ENCODE data around the gene CHST11. TPM values are rescaled to one million over a fixed set of nuclear protein-coding genes. Genes with fewer than 3 reads are reported as not detected.

CHST11 gene
- total and polyA plus RNA-seq, 2 of the 4 experiments (the other 2 are of a cell fraction), result 1.4 to 2.7 TPM

DNA sequence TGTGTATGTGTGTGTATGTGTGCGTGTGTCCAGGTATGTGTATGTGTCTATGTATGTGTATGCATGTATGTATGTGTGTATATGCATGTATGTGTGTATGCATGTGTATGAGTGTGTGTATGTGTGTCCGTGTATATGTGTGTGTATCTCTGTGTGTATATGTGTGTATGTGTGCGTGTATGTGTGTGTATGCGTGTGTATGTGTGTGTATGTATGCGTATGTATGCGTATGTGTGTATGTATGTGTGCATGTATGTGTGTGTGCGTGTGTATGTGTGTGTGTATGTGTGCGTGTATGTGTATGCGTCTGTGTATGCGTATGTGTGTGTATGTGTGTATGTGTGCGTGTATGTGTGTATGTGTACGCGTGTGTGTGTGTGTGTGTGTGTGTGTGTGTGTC is 31.6 kb downstream of the CHST11 start:
- Histone ChIP-seq H3K36me3 (ENCODE audit: control insufficient read depth, insufficient read depth, low read length) (no peaks in the 10 kb centered on the region), H2AK5ac (ENCODE audit: low read depth, low read length) (no peak overlapping the region), H3K4me1 (ENCODE audit: control insufficient read depth, insufficient read depth, low read length) (no peaks in the 10 kb centered on the region), H3K18ac (ENCODE audit: low read depth, low read length) (no peak overlapping the region), H3K27ac (ENCODE audit: insufficient read depth, low read length) (no peak overlapping the region), H4K5ac (ENCODE audit: low read depth, low read length) (no peak overlapping the region), H2AFZ (replicated peaks; ENCODE audit: low read length, poor library complexity) (no peak overlapping the region), H3K9me3 (ENCODE audit: control insufficient read depth, insufficient read depth, low read length) (no peaks in the 10 kb centered on the region), H2AK9ac (replicated peaks; ENCODE audit: low read depth, low read length, poor library complexity) (no peak overlapping the region), H3K4me2 (ENCODE audit: low read depth, low read length) (no peak overlapping the region), H2BK20ac (ENCODE audit: low read depth, low read length) (no peak overlapping the region), H2BK5ac (ENCODE audit: low read depth, low read length, poor library complexity, severe bottlenecking) (peak overlapping the region; percentile 73), H4K8ac (ENCODE audit: low read depth in 2 of 2, low read length in 2 of 2) (no peak overlapping the region), H4K91ac (ENCODE audit: insufficient read depth, low read depth, low read length) (no peak overlapping the region), H2BK15ac (ENCODE audit: low read depth, low read length) (no peak overlapping the region), H3K4ac (ENCODE audit: low read depth, low read length) (no peak overlapping the region), H2BK120ac (ENCODE audit: low read depth, low read length) (no peak overlapping the region), H3K9me1 (ENCODE audit: insufficient read depth, low read length) (0 out of 2 replicates have a peak, but pooled peaks cover 5% of the 10 kb centered on the region), H3K23ac (ENCODE audit: low read depth, low read length) (no peak overlapping the region), H3K56ac (ENCODE audit: extremely low read depth, insufficient read depth, low read length) (no peak overlapping the region), H3K27me3 (ENCODE audit: control insufficient read depth, insufficient read depth, low read length) (no peaks in the 10 kb centered on the region; the same call in 1 of the 2 replicates), H3K4me3 (ENCODE audit: insufficient read depth, low read depth, low read length) (no peak overlapping the region), H4K20me1 (ENCODE audit: insufficient read depth, low read length) (no peaks in the 10 kb centered on the region), H3K14ac (replicated peaks; ENCODE audit: low read depth, low read length) (no peak overlapping the region), H3K9ac (ENCODE audit: low read depth, low read length) (no peak overlapping the region), H3K79me1 (ENCODE audit: low read depth in 1 of 2, low read length in 2 of 2) (no peaks in the 10 kb centered on the region; a peak in 1 of 4 replicates)
- DNase-seq (no peak), ATAC-seq (ENCODE audit: low read depth) (no peak)
- WGBS, 2 experiments (ENCODE audit: extremely low coverage in 2 of 2, insufficient read length in 1 of 2), result 83% methylated on average over 10 of the region's 13 CpGs; no CpG with 5 or more reads in 1 of the 2 experiments
- intact Hi-C loops (cut with micrococcal nuclease), result no loop called here
- in situ Hi-C loops (cut with MboI; ENCODE audit: low sequenced_read_pairs), result no loop called here
- CTCF ChIA-PET, result no interaction called here
- POLR2A ChIA-PET (ENCODE audit: unreplicated experiment), result no interaction called here
- dilution Hi-C loops (cut with HindIII; ENCODE audit: low sequenced_read_pairs, unreplicated experiment), result no loop called here
- no peak for TF ChIP-seq CHD1 (IDR thresholded peaks at IDR 0.05; ENCODE audit: low read depth, low read length)
- TF ChIP-seq, protein P1, sequence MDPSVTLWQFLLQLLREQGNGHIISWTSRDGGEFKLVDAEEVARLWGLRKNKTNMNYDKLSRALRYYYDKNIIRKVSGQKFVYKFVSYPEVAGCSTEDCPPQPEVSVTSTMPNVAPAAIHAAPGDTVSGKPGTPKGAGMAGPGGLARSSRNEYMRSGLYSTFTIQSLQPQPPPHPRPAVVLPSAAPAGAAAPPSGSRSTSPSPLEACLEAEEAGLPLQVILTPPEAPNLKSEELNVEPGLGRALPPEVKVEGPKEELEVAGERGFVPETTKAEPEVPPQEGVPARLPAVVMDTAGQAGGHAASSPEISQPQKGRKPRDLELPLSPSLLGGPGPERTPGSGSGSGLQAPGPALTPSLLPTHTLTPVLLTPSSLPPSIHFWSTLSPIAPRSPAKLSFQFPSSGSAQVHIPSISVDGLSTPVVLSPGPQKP (IDR thresholded peaks at IDR 0.05; ENCODE audit: borderline replicate concordance, low read depth, low read length), result no peak
- no peak for TF ChIP-seq BHLHE40 (IDR thresholded peaks at IDR 0.05; ENCODE audit: low read depth, low read length)
- no peak for TF ChIP-seq RAD21 (IDR thresholded peaks at IDR 0.05; ENCODE audit: low read length)
- TF ChIP-seq RCOR1 (IDR thresholded peaks at IDR 0.05; ENCODE audit: insufficient replicate concordance, low read length), result no peak
- TF ChIP-seq, protein P2, sequence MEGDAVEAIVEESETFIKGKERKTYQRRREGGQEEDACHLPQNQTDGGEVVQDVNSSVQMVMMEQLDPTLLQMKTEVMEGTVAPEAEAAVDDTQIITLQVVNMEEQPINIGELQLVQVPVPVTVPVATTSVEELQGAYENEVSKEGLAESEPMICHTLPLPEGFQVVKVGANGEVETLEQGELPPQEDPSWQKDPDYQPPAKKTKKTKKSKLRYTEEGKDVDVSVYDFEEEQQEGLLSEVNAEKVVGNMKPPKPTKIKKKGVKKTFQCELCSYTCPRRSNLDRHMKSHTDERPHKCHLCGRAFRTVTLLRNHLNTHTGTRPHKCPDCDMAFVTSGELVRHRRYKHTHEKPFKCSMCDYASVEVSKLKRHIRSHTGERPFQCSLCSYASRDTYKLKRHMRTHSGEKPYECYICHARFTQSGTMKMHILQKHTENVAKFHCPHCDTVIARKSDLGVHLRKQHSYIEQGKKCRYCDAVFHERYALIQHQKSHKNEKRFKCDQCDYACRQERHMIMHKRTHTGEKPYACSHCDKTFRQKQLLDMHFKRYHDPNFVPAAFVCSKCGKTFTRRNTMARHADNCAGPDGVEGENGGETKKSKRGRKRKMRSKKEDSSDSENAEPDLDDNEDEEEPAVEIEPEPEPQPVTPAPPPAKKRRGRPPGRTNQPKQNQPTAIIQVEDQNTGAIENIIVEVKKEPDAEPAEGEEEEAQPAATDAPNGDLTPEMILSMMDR (conservative IDR thresholded peaks at IDR 0.05; ENCODE audit: low read depth, low read length), result no peak
- TF ChIP-seq MAZ (IDR thresholded peaks at IDR 0.05; ENCODE audit: borderline replicate concordance, low read depth, low read length), result no peak
- BruUV-seq (replicated peaks), result no TSS peak
